HG03135 (cell line): ENCODE data around the gene ILRUN.
"Not testable (repeated sequence)": the region's sequence is repeated elsewhere in the genome, so short reads cannot be mapped to it uniquely, and the experiment has no call there.

Source experiments
- ATAC-seq: cut with Tn5 transposase; IDR thresholded peaks from one replicate; pipeline ENCODE4 v1.9.1; 2021; ENCODE audit warnings: mild to moderate bottlenecking, moderate library complexity; ENCODE audit not compliant: unreplicated experiment

Gene ILRUN

GRCh38 chr6:34667481-34668238 lies 28.9 kb downstream of the ILRUN start:
- ATAC-seq: no peak

GRCh38 chr6:34665019-34665418 lies 31.5 kb downstream of the ILRUN start:
- ATAC-seq: no peak

GRCh38 chr6:34664256-34664971 lies 32.2 kb downstream of the ILRUN start:
- no peak for ATAC-seq

GRCh38 chr6:34663831-34664255 lies 32.7 kb downstream of the ILRUN start:
- no peak for ATAC-seq

- no peak for ATAC-seq
These were observed 33.2 kb downstream of the ILRUN start for GRCh38 chr6:34663371-34663770.

GRCh38 chr6:34661357-34661756 lies 35.2 kb downstream of the ILRUN start:
- no peak for ATAC-seq

- no peak for ATAC-seq
These were observed 37.8 kb downstream of the ILRUN start for GRCh38 chr6:34658605-34659265.

GRCh38 chr6:34657979-34658480 lies 38.5 kb downstream of the ILRUN start:
- ATAC-seq: not testable (repeated sequence)

GRCh38 chr6:34657307-34657978 lies 39.1 kb downstream of the ILRUN start:
- no peak for ATAC-seq

- no peak for ATAC-seq
These were observed 39.6 kb downstream of the ILRUN start for GRCh38 chr6:34657037-34657306.

GRCh38 chr6:34656378-34657036 lies 40.1 kb downstream of the ILRUN start:
- ATAC-seq: peak; percentile 91

GRCh38 chr6:34655876-34656377 lies 40.6 kb downstream of the ILRUN start:
- ATAC-seq: not testable (repeated sequence)

- no peak for ATAC-seq
These were observed 42.4 kb downstream of the ILRUN start for GRCh38 chr6:34654061-34654710.

GRCh38 chr6:34652263-34652662 lies 44.3 kb downstream of the ILRUN start:
- ATAC-seq: no peak

GRCh38 chr6:34650823-34651222 lies 45.7 kb downstream of the ILRUN start:
- ATAC-seq: no peak

GRCh38 chr6:34650232-34650631 lies 46.3 kb downstream of the ILRUN start:
- not testable (repeated sequence) for ATAC-seq

- no peak for ATAC-seq
These were observed 47.8 kb downstream of the ILRUN start for GRCh38 chr6:34648806-34649205.
